Fibroblast of upper back skin (primary cell): ENCODE data around the gene PNPO.

Source experiments
- DNase-seq: peaks from one replicate; pipeline ENCODE4 v3.0.0-alpha.2; 2013

The PNPO gene

DNA sequence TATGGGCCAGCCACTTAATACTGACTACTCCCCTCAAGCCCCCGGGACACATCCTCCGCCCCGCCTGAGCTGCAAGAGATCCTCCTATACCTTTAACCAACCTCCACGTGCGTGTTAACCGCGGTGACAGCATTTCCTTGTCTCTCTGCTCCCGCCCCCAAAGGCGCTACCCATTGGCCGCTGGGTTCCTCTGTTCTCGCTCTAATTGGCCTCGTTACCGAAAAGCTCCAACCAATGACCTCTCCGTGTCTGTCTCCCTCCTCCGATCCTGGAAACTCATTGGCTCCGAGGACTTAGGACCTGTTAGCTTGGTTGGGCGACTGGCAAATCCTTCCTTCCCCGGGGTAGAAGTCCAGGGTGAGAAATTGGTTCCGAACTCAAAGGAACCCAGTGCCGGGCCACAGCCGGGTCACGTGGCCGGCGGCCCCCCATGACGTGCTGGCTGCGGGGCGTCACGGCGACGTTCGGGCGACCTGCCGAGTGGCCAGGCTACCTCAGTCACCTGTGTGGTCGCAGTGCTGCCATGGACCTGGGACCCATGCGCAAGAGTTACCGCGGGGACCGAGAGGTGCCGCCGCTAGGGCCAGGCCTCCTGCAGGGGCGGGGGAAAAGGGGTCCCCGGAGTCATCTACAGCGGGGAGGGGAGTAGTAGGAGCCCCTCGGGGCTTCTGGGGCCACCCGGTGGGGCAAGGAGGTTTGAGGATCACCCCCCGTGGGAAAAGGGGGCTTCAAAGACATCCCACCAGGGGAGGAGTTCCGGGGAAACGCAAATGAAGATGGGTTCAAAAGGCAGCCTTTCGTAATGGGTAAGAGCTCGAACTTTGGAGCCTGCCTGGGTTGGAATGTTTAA lies at the start of gene PNPO:
Gene PNPO, plus strand, starts transcription at position 326 of the 850 bp plus-strand sequence. Its CDS starts 105 bp downstream, at position 431.
- peak; percentile 97 for DNase-seq

DNA sequence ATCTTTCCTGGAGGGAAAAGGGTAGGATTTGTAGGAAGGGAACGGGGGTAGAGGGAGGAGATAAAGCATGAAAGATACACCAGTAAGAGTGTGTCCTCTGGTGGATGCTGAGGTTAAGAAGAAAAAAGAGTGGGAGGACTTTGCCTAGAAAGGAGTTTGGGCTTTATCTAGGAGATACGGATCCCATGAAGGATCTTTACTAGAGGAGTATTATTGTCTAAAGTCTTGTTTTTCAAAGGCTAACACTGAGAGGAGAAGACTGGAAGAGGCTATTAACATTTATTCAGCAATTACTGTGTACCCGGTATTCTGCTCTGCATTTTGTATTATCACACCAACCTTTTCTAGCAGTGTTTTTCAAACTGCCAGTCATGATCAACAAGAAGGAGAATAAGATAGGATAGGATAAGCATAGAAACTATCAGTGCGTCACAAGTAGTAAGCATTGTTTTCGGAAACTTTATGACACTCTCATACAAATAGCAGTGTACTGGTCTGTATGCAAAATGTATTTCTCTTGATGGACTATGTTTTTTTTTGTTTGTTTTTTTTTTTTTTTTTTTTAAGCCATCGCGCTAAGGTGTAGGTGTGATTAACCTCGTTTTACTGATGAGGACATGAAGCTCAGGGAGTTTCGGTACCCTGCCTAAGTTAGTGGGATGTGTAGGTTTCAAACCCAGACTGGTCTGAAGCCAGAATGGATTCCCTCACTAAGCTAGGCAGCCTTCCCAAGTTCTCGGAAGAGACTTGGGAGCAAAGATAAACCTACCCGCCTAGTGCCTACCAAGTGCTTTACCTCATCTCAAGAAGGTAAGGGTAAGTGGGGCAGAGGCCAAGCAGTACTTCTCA lies 46.6 kb upstream of the PNPO start:
- no peak for DNase-seq

DNA sequence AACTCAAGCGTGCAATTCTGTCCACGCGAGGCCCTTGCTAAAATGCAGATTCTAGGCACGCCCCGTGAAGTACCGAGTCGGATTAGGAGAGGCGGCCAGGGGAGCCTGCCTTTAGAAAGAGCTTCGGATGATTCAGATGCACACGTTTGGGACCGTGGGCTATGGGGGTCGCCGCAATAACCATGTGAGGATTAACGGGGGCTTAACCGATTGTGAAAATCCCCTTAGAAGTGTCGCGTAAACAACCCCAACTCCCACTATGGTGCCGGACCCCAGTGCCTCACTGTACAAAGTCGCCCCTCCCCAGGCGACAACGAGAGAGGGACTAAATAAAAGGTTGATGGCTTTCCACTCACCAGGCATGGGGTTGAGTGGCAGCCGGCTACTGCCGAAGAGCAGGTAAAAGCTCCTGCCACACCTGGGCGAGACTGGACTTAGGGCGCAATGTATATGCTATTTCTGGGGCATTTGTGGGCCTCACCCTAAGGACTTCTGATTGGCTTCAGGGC lies 46.0 kb upstream of the PNPO start:
- no peak for DNase-seq

DNA sequence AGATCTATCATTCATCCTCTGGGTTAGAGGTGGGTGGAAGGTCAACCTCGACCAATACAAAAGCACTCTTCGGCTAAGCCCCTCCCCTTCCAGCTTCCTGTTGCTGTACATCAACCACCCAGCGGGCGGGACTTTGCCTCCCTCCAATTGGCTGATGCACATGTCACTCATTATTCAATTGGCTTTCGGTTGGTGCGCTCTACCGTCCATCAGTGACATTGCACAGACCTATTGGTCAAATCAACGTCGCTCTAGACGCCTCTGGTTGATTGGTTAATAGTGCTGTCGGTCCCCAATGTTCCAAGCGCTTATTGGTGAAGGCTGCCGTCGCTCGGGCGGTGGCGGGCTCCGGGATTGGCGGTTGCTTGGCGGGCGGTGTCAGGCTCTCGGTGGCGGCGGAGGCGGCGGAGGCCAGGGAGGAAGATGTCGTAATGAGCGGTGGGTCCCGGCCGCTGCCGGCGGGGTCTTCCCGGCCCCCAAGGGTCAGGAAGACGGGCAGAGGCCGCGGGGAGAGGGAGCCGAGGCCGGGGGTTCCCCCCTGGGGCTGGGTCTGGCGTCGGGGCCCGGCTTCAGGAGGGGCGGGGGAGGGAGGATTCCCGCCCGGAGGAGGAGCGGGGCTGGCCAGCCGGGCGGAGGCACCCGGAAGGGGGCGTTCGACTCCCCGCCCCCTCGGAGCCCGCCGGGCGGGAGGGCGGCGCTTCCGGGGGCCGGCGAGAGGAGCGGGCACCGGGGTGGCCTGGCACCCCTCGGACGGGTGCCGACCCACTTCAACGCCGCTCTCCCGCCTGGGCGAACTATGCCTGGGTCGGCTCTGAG lies 45.3 kb upstream of the PNPO start, which contains the start of gene SP2:
Gene SP2, plus strand, starts transcription at position 381 of the 816 bp plus-strand sequence. Its CDS starts 51 bp downstream, at position 432.
- DNase-seq = peak; percentile 100

DNA sequence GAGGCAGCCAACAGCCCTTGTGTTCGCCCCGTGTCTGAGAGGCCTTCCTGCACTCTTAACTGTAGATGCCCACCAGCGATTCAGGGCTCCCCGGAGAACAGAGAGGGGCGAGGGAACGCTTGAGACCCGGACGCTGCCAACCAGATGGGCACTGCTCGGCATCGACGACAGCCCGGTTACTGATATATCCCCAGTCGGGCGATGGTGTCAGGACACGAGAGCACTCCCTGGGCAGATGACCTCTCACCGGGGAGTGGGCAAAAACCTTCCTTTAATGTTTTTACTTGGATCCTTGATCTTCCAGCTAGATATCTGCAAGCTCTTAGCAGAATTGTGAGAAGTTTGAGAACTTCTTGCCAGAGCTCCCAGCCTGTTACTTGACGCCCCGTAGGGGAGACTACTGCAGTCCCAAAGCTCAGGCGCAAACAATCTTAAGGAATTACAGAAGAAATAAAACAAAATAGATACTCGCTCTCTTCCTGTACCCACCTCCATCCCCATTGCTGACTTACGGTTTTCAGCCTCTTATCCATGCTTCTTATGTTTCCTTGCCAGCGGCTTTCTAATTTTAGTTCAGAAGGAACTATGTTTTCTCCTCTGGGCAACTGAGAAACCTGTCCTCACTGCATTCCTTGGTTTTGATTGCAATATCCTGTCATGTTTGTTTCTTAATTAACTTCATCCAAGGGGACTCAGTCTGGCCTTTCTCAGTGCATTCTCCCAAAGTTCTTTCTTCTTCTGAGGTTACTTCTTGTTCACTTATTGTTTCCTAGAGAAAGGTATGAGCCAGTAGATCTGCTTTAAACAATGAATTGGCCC lies 44.5 kb upstream of the PNPO start:
- DNase-seq = no peak

DNA sequence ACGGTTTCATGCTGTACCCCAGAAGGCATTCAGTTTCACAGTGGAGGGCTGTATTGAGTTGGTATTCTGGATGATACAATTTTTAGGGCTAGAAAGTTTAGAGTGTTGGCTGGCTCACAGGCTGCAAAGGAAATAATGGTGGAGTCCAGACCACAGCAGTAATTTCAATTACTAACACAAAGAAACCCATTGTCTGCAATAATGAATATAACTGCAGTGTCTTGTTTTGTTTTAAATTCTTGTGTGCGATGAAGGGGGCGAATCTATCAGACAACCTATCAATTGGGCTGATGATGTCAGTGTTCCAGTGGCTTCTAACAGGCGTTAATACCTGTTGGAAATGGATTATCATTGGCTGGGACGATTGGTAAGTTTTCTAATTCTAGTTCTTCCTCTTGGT lies 43.8 kb upstream of the PNPO start:
- DNase-seq = no peak

DNA sequence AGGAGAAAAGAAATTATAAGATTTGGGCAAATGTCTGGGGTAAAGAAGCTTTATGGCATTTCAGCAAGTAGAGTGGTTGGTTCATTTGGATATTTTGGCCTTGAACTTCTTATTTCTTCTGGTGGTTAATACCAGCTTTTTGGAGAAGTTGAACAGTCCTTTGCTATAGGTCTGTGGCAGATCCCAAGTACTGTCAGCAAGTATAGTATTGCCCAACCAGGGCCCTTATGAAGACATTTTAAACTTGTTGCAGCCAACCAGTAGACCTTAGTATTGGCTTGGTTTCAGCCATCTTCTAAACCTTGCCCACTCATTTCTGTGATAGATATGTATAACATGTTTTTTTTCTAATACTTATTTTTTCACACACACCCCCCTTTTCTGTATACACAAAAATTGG lies 43.1 kb upstream of the PNPO start:
- DNase-seq = no peak

DNA sequence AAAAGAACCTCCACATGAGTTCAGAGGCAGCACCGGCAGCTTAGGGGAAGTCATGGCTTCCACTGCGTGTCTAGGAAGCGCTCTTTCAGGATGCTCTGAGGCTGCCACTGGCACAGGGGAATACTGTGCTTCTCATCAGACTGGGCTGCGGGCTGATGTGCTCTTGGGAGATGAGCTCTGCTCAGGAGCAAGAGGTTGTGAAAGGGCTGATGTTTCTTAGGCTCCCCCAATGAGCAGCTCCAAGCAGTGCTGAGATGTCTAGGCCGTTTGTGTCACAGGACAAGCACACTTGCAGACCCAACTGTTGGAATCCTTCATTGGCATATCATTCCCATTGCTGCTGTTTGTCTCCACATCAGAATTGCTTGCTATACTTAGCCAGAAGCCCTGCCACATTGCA lies 41.7 kb upstream of the PNPO start:
- no peak for DNase-seq

DNA sequence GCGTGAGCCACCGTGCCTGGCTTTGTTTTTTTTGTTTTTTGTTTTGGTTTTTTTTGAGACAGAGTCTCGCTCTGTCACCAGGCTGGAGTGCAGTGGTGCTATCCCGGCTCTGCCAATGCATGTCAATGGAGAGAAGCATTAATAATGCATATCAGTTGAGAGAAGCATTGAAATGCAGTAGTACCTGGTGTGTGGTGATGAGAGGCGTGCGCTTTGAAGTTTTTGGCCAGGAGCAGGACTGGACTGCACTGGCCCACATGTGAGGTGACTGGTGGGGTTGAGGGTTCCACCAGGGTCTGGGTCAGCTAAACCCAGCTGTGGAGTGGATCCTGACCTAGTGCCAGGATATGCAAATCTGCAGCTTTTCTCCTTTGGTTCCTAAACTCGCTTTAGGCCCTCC lies 39.9 kb upstream of the PNPO start:
- DNase-seq = no peak

DNA sequence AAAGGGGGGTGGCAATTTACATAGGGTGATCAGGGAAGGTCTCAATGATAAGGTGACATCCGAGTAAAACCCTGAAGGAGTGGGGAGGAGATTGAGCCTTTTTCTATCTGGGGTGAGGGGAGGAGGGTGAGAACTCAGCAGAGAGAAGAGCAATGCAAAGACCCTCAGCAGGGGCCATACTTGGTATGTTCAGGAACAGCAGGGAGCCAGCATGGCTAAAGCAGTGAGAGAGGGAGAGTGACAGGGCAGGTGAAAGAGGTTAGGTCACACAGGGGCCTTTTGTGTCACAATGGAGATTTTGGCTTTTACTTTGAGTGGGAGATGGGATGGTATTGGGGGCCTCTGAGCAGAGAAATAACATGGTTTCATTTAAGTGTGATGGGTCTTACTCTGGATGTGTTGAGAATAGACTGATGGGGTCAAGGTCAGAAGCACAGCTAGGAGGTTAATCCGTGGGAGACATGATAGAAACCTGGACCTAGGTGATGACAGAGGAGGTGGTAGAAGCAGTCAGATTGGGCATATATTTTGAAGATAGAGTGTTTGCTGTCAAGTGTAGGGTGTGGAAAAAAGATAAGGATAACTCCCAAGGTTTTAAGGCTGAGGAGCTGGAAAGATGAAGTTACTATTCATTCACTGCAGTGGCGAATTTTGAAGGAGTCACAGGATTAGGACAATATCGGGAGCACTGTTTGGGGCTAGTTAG lies 39.2 kb upstream of the PNPO start:
- no peak for DNase-seq

DNA sequence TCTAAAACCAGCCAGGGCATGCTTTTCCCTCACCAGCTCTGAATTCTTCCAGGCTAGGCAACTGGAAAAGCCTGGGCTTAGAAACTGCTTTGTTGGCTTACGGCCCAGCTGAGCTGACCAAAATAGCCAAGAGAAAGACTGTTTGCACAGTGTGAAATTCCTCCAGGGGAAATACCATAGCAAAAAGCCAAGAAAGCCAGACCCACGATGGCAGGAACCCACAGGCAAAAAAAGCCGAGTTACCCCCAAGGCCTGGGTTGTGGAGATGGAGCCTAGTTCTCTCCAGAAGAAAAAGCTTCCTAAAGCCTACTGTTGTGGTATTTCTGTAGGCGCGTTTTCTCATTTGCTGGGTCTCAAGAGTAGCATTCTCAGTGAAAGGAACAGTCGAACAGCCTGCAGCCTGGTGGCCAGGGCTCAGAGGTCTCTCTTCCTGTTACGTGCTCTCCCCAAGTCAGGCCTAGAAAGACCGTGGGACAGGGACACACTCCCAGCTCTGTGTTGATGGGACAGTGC lies 36.1 kb upstream of the PNPO start:
- peak; percentile 90 for DNase-seq

DNA sequence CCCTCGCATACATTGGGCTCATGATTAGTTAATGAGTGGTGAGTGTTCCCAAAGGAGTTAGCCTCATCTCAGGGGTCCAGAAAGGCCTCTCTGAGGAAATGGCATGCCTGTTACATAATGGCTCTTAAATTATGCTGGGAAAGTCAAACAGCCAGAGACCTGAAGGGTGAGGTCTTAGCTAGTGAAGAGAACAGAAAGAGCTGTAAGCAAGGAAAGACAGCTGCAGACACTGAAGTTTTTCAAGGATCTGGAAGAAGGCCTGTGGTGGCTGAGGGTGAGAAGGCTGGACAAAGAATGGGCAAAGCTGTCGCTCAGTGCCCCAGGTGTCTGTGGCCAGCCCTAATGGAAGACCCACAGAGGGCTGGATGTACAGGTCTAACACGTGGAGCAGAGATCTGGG lies 34.9 kb upstream of the PNPO start:
- no peak for DNase-seq

DNA sequence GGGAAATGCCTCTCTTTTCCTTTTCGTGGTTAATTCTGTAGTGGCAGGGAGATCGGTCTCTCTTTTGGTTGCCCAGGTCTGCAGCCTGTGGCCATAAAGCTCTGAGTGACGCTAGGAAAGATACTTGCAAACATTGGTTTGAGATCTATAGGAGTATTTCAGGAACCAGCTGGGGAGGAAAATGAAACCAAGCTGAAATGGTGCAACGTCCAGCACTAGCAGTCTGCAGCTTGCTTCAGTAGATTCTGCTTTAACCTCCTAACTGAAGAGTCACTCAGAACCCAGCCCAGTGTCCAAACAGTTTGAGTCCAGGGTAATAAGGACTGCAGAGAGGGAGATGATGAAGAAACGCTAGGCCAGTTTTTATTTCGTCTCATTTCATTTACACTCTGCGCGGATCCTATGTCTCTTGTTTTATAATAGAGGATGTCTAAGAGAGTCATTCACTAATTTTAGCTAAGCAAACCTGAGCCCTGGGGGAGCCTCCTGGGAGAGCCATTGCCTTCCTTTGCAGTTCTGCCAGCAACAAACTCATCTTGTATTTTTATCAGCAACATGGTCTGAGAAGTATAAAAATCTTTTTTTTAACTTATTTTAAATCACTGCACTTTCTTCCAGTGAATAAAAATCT lies 33.3 kb upstream of the PNPO start:
- DNase-seq = no peak

DNA sequence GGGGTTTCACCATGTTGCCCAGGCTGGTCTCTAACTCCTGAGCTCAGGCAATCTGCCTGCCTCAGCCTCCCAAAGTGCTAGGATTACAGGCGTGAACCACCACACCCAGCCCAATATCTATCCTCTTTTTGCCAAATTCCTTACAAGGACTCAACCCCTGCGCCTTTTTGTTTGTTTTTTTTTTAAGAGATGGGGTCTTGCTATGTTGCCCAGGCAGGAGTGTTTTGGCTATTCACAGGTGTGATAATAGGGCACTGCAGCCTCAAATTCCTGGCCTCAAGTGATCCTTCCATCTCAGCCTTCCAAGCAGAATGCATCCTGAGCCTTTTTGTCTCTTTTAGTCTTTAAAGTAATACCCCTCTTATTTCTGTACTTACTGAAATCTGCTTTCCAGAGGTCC lies 28.3 kb upstream of the PNPO start:
- no peak for DNase-seq

DNA sequence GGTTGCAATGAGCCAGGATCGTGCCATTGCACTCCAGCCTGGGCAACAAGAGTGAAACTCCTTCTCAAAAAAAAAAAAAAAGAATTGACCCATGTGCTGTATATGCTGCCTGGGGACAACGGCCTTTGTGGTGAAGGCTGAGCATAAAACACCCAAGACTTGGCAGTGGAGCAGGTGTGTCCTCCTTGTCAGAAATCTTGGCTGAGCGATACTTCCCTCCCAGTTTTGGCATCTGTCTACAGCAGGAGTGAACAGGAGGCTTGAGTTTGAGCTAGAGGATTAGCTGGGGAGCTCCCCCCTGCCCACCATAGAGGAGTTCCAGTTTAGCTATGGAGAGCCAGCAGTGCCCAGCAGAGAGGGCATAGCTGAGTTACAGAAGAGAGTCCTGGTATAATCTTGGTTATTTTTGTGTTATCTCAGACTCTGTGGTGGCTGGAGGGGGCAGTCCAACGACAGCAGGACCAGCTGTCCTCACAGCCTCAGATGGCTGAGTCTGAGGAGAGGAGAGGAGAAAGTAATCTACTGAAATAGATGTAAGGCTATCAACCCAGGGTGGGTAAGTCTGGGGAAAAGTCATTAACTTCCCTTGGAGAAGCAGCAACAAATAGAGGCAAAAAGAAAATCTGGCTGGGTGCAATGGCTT lies 26.9 kb upstream of the PNPO start:
- no peak for DNase-seq

DNA sequence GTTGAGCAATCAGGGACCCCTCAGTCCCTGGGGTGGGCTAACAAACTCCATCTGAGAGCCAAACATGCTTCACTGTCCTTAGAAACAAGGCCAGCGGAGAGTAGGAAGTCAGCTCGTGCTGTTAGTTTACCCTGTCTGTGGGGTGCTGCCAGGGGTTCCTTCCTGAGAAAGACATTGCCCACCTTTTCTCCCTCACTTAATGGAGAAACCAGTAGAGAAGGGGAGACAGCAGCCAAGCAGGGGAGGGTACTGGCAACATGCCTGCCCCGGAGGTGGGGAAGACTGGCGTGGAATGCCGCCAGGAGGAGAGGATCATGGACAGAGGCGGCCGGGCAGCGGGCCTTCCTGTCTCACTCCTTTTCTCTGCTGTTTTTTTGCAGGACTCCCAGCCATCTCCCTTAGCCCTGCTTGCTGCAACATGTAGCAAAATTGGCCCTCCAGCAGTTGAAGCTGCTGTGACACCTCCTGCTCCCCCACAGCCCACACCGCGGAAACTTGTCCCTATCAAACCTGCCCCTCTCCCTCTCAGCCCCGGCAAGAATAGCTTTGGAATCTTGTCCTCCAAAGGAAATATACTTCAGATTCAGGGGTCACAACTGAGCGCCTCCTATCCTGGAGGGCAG lies 25.5 kb upstream of the PNPO start:
- no peak for DNase-seq

DNA sequence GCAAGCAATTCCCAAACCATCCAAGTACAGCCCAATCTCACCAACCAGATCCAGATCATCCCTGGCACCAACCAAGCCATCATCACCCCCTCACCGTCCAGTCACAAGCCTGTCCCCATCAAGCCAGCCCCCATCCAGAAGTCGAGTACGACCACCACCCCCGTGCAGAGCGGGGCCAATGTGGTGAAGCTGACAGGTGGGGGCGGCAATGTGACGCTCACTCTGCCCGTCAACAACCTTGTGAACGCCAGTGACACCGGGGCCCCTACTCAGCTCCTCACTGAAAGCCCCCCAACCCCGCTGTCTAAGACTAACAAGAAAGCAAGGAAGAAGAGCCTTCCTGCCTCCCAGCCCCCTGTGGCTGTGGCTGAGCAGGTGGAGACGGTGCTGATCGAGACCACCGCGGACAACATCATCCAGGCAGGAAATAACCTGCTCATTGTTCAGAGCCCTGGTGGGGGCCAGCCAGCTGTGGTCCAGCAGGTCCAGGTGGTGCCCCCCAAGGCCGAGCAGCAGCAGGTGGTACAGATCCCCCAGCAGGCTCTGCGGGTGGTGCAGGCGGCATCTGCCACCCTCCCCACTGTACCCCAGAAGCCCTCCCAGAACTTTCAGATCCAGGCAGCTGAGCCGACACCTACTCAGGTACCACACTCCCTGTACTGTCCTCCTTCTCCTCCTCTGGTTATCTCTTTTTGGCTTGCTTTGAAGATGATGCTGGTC lies 24.7 kb upstream of the PNPO start:
- no peak for DNase-seq

DNA sequence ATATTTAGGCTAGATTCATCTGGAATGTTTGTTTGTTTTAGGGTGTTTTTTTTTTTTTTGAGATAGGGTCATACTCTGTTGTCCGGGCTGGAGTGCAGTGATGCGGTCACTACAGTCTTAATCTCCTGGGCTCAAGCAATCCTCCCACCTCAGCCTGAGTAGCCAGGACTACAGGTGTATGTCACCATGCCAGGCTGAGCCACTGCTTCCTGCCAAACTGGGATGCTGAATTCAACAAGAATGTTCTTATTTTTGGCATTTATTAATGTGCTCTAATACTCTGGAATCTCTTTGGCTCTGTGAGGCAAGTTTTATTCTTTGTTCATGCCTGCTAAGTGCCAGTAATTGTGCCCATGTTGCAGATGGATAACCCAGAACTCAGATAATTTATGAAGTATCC lies 23.8 kb upstream of the PNPO start:
- no peak for DNase-seq

DNA sequence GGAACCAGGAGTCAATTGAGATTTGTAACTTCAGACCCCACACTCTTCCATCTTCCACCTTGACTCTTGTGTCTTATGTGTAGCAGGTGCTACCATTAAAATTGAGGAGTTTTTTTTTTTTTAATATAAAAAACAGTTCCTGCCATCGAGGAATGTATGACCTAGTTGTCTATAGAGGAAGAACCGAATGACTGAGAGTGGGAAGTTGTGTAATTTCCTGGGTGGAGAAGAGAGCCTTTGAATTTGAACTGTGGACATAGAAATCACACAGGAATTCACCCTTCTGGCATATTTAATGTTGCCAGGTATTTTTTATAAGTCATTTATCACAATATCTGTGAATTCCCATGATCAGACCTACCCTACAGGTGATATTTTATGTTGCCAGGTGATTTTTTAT lies 23.4 kb upstream of the PNPO start:
- DNase-seq = no peak
